ENCODE measurements around the gene ASB10. TPM values are rescaled to one million over a fixed set of nuclear protein-coding genes. Genes with fewer than 3 reads are reported as not detected.
A peak's percentile ranks its signal among the peaks of the same experiment; 100 is the strongest.

Gene ASB10
- polyA plus RNA-seq, 2 of the 4 experiments (the other 2 are of a cell fraction) = not detected

DNA sequence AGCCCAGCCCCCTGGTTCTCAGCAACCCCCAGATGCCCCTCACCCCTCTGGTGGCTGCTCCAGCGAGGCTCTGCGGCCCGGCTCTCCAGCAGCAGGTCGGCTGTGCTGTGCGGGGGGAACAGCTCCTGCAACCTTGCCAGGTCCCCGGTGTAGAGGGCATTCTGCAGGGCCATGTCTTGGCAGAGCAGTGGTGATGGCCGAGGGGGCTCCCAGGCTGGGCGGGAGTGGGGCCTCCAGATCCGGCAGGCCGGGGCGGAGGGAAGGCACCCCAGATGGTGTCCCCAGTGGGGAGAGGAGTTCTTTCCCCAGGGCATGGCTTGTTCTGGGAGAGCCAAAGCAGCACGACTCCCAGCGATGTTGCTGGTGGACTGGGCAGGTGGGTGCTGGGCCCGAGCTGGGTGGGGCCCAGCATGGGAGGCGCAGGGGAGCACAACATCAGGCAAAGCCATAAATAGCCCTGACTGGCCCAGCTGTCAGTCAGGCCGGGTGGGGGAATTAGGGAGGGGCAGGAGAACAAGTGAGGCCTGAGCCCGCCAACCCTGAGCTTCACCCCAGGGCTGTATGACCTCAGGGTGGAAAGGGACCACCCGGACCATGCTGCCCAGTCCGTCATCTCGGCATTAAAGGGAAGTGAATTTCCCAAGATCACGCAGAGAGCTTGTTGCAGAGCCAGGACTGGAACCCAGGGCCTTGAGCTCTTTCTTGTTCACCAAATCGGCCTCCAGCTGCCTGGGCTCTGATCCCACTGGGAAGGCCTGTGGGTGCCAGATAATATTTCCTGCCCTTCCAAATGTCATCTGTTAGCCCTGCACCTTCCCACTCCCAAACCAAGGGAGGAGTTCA, 580 bp upstream of the ASB10 start:
- CTCF ChIA-PET = interaction anchor here (2.4 kb wide), 1 partner anchor 16 kb away, joined by 10 read pairs; no protein-coding TSS in a partner anchor
- peak in 1 of 2 experiments; percentile 14; a peak in 1 of 6 replicates for ATAC-seq
- WGBS (ENCODE audit: missing lambda C conversion rate) = 62% methylated on average over 13 of the region's 22 CpGs
- H3K9me3 ChIP-seq = no peaks in the 10 kb centered on the region
- no peak for FAIRE-seq
- TF ChIP-seq EHF (CRISPR knock-in tag; IDR thresholded peaks at IDR 0.05) (no peak), HEYL (CRISPR knock-in tag; IDR thresholded peaks at IDR 0.05) (no peak), TP53 (CRISPR knock-in tag; IDR thresholded peaks at IDR 0.05) (no peak), JUNB (IDR thresholded peaks at IDR 0.05) (no peak)
- H3K4me3 ChIP-seq = no peak overlapping the region
- POLR2A ChIA-PET = interaction anchor here (0.9 kb wide), 1 partner anchor 90 kb away, joined by 3 read pairs; no protein-coding TSS in a partner anchor
- no peak for DNase-seq (ENCODE audit: low read depth in 1 of 2, low spot score in 1 of 2)
- H3K27ac ChIP-seq = no peak overlapping the region
- no peaks in the 10 kb centered on the region for H3K4me1 ChIP-seq
- no peak overlapping the region for H3K4me2 ChIP-seq

DNA sequence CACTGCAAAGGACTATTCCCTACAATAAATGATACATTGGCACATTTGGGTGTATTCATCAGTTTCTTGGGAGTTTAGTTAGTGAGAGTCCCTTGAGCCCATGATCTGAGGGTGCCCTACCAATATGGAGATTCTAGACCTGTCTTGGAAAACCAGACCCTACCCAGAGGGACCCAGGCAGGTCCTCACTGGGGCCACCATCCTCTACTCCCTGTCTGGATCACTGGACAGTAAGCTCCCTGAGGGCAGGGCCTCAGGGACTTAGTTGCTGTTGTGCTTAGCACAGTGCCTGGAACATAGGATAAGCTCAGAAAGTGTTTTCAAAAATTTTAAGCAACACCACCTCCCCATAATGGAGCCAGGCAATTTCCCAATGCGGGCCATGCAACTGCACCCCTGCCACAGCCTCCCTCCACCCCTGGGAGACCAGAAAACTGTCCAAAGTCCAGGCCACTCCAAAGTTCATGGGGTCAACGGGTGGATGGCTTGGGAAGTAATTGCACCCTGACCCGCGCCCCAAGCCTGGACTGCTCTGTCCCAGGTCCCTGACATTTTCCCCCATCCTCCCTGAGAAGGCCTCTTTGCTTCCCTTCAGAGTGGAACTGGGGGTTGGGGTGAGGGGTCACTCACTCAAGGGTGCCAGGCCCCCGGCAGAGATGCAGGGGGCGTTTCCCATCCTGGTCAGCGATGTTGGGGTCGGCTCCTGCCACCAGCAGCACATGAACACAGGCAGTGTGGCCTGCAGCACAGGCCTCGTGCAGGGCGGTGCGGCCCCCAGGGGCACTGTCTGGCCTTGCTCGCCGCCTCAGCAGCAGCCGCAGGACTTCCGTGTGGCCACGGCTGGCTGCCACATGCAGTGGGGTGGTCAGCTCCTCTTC, 1.0 kb downstream of the ASB10 start:
- WGBS (ENCODE audit: missing lambda C conversion rate) = 61% methylated on average over 8 of the region's 16 CpGs
- ChIA-PET CTCF (interaction anchor here (2.4 kb wide), 1 partner anchor 14 kb away, joined by 10 read pairs; no protein-coding TSS in a partner anchor), POLR2A (no interaction called here)
- ATAC-seq = no peak
- TF ChIP-seq MAFK (IDR thresholded peaks at IDR 0.05; ENCODE audit: partially characterized antibody) (no peak), ZFP36 (IDR thresholded peaks at IDR 0.05; ENCODE audit: borderline replicate concordance, partially characterized antibody) (no peak), ELK1 (IDR thresholded peaks at IDR 0.05; ENCODE audit: low read depth, low read length) (no peak), MAZ (IDR thresholded peaks at IDR 0.05; ENCODE audit: borderline replicate concordance, low read depth, low read length) (no peak), TFCP2L1 (CRISPR knock-in tag; IDR thresholded peaks at IDR 0.05) (no peak), RCOR1 (IDR thresholded peaks at IDR 0.05; ENCODE audit: low read depth, low read length) (no peak), ZNF302 (CRISPR knock-in tag; IDR thresholded peaks at IDR 0.05) (no peak), CHD4 (IDR thresholded peaks at IDR 0.05; ENCODE audit: borderline replicate concordance) (no peak), HEYL (CRISPR knock-in tag; IDR thresholded peaks at IDR 0.05) (no peak)
- TF ChIP-seq, protein P1, sequence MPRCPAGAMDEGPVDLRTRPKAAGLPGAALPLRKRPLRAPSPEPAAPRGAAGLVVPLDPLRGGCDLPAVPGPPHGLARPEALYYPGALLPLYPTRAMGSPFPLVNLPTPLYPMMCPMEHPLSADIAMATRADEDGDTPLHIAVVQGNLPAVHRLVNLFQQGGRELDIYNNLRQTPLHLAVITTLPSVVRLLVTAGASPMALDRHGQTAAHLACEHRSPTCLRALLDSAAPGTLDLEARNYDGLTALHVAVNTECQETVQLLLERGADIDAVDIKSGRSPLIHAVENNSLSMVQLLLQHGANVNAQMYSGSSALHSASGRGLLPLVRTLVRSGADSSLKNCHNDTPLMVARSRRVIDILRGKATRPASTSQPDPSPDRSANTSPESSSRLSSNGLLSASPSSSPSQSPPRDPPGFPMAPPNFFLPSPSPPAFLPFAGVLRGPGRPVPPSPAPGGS (IDR thresholded peaks at IDR 0.05) = no peak
- TF ChIP-seq, protein P2, sequence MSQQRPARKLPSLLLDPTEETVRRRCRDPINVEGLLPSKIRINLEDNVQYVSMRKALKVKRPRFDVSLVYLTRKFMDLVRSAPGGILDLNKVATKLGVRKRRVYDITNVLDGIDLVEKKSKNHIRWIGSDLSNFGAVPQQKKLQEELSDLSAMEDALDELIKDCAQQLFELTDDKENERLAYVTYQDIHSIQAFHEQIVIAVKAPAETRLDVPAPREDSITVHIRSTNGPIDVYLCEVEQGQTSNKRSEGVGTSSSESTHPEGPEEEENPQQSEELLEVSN (IDR thresholded peaks at IDR 0.05; ENCODE audit: borderline replicate concordance, low read depth) = no peak
- TF ChIP-seq, protein P3, sequence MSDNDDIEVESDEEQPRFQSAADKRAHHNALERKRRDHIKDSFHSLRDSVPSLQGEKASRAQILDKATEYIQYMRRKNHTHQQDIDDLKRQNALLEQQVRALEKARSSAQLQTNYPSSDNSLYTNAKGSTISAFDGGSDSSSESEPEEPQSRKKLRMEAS (IDR thresholded peaks at IDR 0.05) = no peak
- Histone ChIP-seq H3K27ac (no peak overlapping the region), H3K4me1 (no peaks in the 10 kb centered on the region), H3K4me3 (no peak overlapping the region), H3K9me3 (no peaks in the 10 kb centered on the region), H3K4me2 (no peak overlapping the region)
- FAIRE-seq = no peak
- DNase-seq (ENCODE audit: low read depth in 1 of 2, low spot score in 1 of 2) = no peak

GRCh38 chr7:151181011-151181431, 6.0 kb downstream of the ASB10 start:
- POLR2A ChIA-PET = no interaction called here
- H3K4me1 ChIP-seq = no peaks in the 10 kb centered on the region
- no peaks in the 10 kb centered on the region for H3K9me3 ChIP-seq
- no peak overlapping the region for H3K4me2 ChIP-seq
- DNase-seq (ENCODE audit: low read depth in 1 of 2, low spot score in 1 of 2) (no peak), FAIRE-seq (no peak), ATAC-seq (no peak)
- H3K4me3 ChIP-seq = no peak overlapping the region
- 82% methylated on average over 5 of the region's 22 CpGs for WGBS (ENCODE audit: missing lambda C conversion rate)
- CTCF ChIA-PET = interaction anchor here (0.8 to 4.6 kb wide), 5 partner anchors 10 to 57 kb away, joined by 4 to 13 read pairs (median 5); no protein-coding TSS in a partner anchor
- H3K27ac ChIP-seq = no peak overlapping the region
- TF ChIP-seq CBX2 (IDR thresholded peaks at IDR 0.05; ENCODE audit: borderline replicate concordance, low read depth) (no peak), FOSL2 (IDR thresholded peaks at IDR 0.05) (no peak), FOSL2 (CRISPR knock-in tag; IDR thresholded peaks at IDR 0.05) (no peak), POLR2AphosphoS2 (conservative IDR thresholded peaks at IDR 0.05; ENCODE audit: low read length) (no peak), CBX8 (IDR thresholded peaks at IDR 0.05) (no peak), CHD2 (IDR thresholded peaks at IDR 0.05; ENCODE audit: low read length, partially characterized antibody) (no peak), ZSCAN20 (CRISPR knock-in tag; IDR thresholded peaks at IDR 0.05) (no peak), EHF (CRISPR knock-in tag; IDR thresholded peaks at IDR 0.05) (no peak), ZC3H11A (IDR thresholded peaks at IDR 0.05) (no peak), SMC3 (IDR thresholded peaks at IDR 0.05) (no peak)
- TF ChIP-seq, protein P3 (IDR thresholded peaks at IDR 0.05) = no peak
- TF ChIP-seq, protein P4, sequence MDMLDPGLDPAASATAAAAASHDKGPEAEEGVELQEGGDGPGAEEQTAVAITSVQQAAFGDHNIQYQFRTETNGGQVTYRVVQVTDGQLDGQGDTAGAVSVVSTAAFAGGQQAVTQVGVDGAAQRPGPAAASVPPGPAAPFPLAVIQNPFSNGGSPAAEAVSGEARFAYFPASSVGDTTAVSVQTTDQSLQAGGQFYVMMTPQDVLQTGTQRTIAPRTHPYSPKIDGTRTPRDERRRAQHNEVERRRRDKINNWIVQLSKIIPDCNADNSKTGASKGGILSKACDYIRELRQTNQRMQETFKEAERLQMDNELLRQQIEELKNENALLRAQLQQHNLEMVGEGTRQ (IDR thresholded peaks at IDR 0.05) = no peak
- TF ChIP-seq, protein P5, sequence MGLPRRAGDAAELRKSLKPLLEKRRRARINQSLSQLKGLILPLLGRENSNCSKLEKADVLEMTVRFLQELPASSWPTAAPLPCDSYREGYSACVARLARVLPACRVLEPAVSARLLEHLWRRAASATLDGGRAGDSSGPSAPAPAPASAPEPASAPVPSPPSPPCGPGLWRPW (IDR thresholded peaks at IDR 0.05) = no peak

All from A549 (cell line).